Measurements from ENCODE around the gene UNC5A.

Gene UNC5A

GRCh38 chr5:176845392-176845713 is 35.0 kb downstream of the UNC5A start:
- POLR2A ChIA-PET, result no interaction called here
- TF ChIP-seq CTCF (IDR thresholded peaks at IDR 0.05; ENCODE audit: insufficient read depth, low read length, missing control alignments), result no peak
- no peak for DNase-seq (ENCODE audit: low read depth, low spot score)
- H3K4me3 ChIP-seq (ENCODE audit: low read depth, low read length), result no peak overlapping the region
- CTCF ChIA-PET, result no interaction called here

- H3K4me3 ChIP-seq (ENCODE audit: low read depth, low read length), result no peak overlapping the region
- POLR2A ChIA-PET, result no interaction called here
- CTCF ChIA-PET, result no interaction called here
- no peak for DNase-seq (ENCODE audit: low read depth, low spot score)
- TF ChIP-seq CTCF (IDR thresholded peaks at IDR 0.05; ENCODE audit: insufficient read depth, low read length, missing control alignments), result no peak
Measured at GRCh38 chr5:176846335-176847140, 36.2 kb downstream of the UNC5A start.

GRCh38 chr5:176847148-176847547 is 36.8 kb downstream of the UNC5A start:
- H3K4me3 ChIP-seq (ENCODE audit: low read depth, low read length), result no peak overlapping the region
- CTCF ChIA-PET, result no interaction called here
- no peak for DNase-seq (ENCODE audit: low read depth, low spot score)
- POLR2A ChIA-PET, result no interaction called here
- no peak for TF ChIP-seq CTCF (IDR thresholded peaks at IDR 0.05; ENCODE audit: insufficient read depth, low read length, missing control alignments)

GRCh38 chr5:176847726-176848290 is 37.4 kb downstream of the UNC5A start:
- DNase-seq (ENCODE audit: low read depth, low spot score), result no peak
- no peak overlapping the region for H3K4me3 ChIP-seq (ENCODE audit: low read depth, low read length)
- ChIA-PET CTCF (no interaction called here), POLR2A (no interaction called here)
- no peak for TF ChIP-seq CTCF (IDR thresholded peaks at IDR 0.05; ENCODE audit: insufficient read depth, low read length, missing control alignments)

GRCh38 chr5:176848651-176849050 is 38.3 kb downstream of the UNC5A start:
- DNase-seq (ENCODE audit: low read depth, low spot score), result no peak
- POLR2A ChIA-PET, result no interaction called here
- no peak for TF ChIP-seq CTCF (IDR thresholded peaks at IDR 0.05; ENCODE audit: insufficient read depth, low read length, missing control alignments)
- H3K4me3 ChIP-seq (ENCODE audit: low read depth, low read length), result no peak overlapping the region
- CTCF ChIA-PET, result no interaction called here

- no peak overlapping the region for H3K4me3 ChIP-seq (ENCODE audit: low read depth, low read length)
- ChIA-PET CTCF (no interaction called here), POLR2A (no interaction called here)
- TF ChIP-seq CTCF (IDR thresholded peaks at IDR 0.05; ENCODE audit: insufficient read depth, low read length, missing control alignments), result no peak
- no peak for DNase-seq (ENCODE audit: low read depth, low spot score)
Measured at GRCh38 chr5:176849611-176850227, 39.4 kb downstream of the UNC5A start.
